H1 (cell line): ENCODE results near the gene PHTF1.

Experiments used
- CHD2 ChIP-seq: IDR thresholded peaks from 2 replicates; pipeline ENCODE4 v1.6.1; 2012; ENCODE audit warnings: low read length, improper control_type of control experiment
- EP300 ChIP-seq, 2 experiments: IDR thresholded peaks; 1 replicate in 1 of 2; 2 replicates in 1 of 2; pipeline ENCODE4 v1.6.1; 2011 to 2012; ENCODE audit warnings: low read depth in 2 of 2, low read length in 2 of 2, mild to moderate bottlenecking in 2 of 2, borderline replicate concordance in 1 of 2, inconsistent platforms in 1 of 2, moderate library complexity in 1 of 2
- HDAC2 ChIP-seq, 2 experiments: fragments of 300-600 bp in 1 of 2; sonication (generic) in 1 of 2; IDR thresholded peaks; 2 replicates each; pipeline ENCODE4 v1.6.1; 2011 to 2012; ENCODE audit warnings: low read depth in 2 of 2, low read length in 2 of 2, mild to moderate bottlenecking in 2 of 2, moderate library complexity in 2 of 2, borderline replicate concordance in 1 of 2, inconsistent platforms in 1 of 2
- POLR2A ChIP-seq, 2 experiments: IDR thresholded peaks; 1 replicate in 1 of 2; 2 replicates in 1 of 2; pipeline ENCODE4 v1.6.1; 2011; ENCODE audit warnings: low read depth in 2 of 2, low read length in 2 of 2, mild to moderate bottlenecking in 2 of 2; ENCODE audit errors: control extremely low read depth in 1 of 2
- TF ChIP-seq, protein P1 (sequence below), 3 experiments: IDR thresholded peaks; 1 replicate in 2 of 3; 2 replicates in 1 of 3; pipeline versions ENCODE4 v1.5.1 to v1.6.1; 2011; ENCODE audit warnings: low read length in 3 of 3, mild to moderate bottlenecking in 3 of 3, inconsistent platforms in 2 of 3, low read depth in 1 of 3, moderate library complexity in 1 of 3; ENCODE audit not compliant: insufficient read depth in 1 of 3; ENCODE audit errors: control extremely low read depth in 1 of 3

DNA sequence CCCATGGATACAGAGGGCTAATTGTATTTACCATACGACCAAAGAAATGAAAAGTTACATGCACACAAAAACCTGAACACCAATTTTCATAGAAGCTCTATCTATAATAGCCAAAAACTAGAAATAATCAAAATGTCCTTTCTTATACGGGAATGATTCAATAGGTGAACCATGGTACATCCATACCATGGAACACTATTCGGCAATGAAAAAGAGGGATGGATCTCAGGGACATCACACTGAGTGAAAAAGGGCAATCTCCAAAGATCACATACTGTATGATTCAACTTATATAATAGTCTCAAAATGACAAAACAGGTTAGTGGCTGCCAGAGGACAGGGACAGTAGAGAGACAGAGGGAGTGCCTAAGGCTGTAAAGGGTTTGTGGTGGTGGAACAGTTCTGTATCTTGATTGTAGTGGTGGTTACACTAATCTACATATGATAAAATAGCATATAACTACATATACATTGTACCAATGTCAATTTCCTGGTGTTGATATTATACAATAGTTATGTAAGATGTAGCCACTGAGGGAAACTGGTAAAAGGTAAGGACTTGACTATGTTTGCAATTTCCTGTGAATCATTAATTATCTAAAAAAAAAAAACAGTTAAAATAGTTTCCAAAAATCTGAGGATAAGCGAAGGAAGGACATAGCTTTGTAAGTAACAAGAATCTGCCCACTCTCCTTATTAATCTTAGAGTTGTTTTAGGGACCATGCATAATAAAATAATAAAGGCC is 49.3 kb upstream of the PHTF1 start:
- TF ChIP-seq, protein P1, sequence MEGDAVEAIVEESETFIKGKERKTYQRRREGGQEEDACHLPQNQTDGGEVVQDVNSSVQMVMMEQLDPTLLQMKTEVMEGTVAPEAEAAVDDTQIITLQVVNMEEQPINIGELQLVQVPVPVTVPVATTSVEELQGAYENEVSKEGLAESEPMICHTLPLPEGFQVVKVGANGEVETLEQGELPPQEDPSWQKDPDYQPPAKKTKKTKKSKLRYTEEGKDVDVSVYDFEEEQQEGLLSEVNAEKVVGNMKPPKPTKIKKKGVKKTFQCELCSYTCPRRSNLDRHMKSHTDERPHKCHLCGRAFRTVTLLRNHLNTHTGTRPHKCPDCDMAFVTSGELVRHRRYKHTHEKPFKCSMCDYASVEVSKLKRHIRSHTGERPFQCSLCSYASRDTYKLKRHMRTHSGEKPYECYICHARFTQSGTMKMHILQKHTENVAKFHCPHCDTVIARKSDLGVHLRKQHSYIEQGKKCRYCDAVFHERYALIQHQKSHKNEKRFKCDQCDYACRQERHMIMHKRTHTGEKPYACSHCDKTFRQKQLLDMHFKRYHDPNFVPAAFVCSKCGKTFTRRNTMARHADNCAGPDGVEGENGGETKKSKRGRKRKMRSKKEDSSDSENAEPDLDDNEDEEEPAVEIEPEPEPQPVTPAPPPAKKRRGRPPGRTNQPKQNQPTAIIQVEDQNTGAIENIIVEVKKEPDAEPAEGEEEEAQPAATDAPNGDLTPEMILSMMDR (IDR thresholded peaks at IDR 0.05; ENCODE audit: control extremely low read depth in 1 of 3, insufficient read depth in 1 of 3, low read depth in 1 of 3, low read length in 3 of 3), result no peak
- TF ChIP-seq EP300 (IDR thresholded peaks at IDR 0.05; ENCODE audit: borderline replicate concordance in 1 of 2, low read depth in 2 of 2, low read length in 2 of 2) (no peak), CHD2 (no peak), HDAC2 (IDR thresholded peaks at IDR 0.05; ENCODE audit: borderline replicate concordance in 1 of 2, low read depth in 2 of 2, low read length in 2 of 2) (no peak), POLR2A (IDR thresholded peaks at IDR 0.05; ENCODE audit: control extremely low read depth in 1 of 2, low read depth in 2 of 2, low read length in 2 of 2) (no peak)
